Kasumi-1 (cell line): ENCODE results near the gene WNT3A.

Source experiments
- DNase-seq, 2 experiments: peaks; one replicate each; lab custom pipeline; 2025; lab: John Stamatoyannopoulos, UW

WNT3A gene

DNA sequence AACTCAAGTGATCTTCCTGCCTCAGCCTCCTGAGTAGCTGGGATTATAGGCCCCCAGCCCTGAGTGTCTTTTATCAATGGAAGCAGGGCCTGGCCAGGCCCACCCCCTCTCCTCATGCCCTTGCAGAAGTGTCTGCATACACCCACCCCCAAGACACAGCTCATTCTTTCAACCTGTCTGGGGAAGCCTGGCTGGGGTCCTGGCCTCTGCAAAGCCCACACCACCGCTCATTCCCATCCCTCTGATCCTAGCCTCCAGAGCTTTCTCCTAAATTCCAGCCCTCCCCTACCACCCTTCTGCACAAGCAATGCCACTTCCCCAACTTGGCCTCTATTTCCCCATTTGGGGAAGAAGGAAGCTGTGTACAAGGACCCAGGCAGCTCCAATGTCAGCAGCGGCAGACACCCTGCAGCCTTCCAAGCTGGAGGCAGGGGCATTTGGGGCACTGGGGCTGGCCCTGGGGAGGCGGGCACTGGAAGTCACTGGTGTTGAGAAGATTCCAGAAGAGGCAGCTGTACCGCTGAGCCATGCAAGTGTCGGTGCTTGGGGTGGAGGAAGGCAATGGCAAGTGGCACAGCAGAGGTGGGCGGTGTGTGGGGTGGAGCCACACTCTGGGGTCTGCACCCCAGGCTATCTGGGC is 42.0 kb downstream of the WNT3A start:
- DNase-seq, result no peak

DNA sequence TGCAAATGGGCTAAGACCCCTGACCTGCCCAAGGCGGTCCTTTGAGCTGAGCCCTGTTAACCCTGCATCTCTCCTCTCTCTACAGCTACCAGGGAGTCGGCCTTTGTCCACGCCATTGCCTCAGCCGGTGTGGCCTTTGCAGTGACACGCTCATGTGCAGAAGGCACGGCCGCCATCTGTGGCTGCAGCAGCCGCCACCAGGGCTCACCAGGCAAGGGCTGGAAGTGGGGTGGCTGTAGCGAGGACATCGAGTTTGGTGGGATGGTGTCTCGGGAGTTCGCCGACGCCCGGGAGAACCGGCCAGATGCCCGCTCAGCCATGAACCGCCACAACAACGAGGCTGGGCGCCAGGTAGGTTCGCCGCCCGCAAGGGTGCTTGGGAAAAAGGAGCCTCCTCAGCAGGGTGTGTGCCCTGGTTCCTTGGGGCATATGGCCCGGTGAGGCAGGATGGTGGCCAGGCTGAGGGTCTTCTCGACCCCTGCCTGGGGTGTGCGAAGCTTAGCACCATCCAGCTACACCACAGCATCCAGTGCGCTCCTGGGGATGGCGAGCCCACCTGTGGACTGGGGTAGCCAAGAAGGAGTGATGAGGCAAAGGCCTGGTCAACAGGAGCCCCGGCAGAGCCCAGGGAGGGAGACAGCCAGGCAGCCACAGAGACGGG is 43.9 kb downstream of the WNT3A start:
- no peak for DNase-seq

DNA sequence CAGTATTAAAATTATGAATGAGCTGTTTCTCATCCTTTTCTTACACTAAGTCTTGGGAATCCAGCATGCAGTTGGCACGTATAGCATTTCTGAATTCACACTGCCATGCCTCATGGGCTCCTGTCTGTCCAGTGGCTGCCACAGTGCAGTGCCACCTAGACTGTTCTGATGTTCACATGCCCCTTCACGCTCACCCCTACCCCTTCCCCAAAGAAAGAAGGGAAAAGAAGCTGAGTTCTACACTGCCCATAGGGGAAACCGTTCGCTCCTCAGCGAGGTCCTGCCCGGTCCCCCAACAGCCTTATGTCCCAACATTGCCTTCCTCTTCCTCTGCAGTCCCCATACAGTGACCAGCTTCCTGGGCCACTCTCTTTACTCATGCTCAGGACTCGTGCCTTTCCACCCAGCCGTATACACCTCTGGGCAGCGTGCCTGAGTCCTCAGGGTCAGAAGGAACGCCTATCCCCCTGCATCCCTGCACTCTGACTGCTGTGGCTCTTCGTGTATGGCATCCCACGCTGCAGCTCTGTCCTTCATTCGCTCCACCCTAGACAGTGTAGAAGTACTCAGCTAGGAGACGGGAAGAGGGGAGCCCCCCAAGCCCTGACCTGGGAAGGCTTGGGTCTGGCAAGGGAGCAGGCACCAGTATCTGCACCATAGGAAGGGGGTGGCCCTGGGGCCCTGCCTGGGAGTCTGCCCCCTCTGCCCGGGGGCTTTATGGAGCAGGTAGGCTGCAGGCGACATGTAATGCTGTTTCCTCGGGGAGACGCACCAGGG is 51.6 kb downstream of the WNT3A start:
- no peak for DNase-seq

DNA sequence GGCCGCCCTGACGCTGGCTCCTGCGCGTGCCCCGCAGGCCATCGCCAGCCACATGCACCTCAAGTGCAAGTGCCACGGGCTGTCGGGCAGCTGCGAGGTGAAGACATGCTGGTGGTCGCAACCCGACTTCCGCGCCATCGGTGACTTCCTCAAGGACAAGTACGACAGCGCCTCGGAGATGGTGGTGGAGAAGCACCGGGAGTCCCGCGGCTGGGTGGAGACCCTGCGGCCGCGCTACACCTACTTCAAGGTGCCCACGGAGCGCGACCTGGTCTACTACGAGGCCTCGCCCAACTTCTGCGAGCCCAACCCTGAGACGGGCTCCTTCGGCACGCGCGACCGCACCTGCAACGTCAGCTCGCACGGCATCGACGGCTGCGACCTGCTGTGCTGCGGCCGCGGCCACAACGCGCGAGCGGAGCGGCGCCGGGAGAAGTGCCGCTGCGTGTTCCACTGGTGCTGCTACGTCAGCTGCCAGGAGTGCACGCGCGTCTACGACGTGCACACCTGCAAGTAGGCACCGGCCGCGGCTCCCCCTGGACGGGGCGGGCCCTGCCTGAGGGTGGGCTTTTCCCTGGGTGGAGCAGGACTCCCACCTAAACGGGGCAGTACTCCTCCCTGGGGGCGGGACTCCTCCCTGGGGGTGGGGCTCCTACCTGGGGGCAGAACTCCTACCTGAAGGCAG is 52.3 kb downstream of the WNT3A start:
- DNase-seq, result no peak

DNA sequence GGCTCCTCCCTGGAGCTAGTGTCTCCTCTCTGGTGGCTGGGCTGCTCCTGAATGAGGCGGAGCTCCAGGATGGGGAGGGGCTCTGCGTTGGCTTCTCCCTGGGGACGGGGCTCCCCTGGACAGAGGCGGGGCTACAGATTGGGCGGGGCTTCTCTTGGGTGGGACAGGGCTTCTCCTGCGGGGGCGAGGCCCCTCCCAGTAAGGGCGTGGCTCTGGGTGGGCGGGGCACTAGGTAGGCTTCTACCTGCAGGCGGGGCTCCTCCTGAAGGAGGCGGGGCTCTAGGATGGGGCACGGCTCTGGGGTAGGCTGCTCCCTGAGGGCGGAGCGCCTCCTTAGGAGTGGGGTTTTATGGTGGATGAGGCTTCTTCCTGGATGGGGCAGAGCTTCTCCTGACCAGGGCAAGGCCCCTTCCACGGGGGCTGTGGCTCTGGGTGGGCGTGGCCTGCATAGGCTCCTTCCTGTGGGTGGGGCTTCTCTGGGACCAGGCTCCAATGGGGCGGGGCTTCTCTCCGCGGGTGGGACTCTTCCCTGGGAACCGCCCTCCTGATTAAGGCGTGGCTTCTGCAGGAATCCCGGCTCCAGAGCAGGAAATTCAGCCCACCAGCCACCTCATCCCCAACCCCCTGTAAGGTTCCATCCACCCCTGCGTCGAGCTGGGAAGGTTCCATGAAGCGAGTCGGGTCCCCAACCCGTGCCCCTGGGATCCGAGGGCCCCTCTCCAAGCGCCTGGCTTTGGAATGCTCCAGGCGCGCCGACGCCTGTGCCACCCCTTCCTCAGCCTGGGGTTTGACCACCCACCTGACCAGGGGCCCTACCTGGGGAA is 53.0 kb downstream of the WNT3A start:
- no peak for DNase-seq

DNA sequence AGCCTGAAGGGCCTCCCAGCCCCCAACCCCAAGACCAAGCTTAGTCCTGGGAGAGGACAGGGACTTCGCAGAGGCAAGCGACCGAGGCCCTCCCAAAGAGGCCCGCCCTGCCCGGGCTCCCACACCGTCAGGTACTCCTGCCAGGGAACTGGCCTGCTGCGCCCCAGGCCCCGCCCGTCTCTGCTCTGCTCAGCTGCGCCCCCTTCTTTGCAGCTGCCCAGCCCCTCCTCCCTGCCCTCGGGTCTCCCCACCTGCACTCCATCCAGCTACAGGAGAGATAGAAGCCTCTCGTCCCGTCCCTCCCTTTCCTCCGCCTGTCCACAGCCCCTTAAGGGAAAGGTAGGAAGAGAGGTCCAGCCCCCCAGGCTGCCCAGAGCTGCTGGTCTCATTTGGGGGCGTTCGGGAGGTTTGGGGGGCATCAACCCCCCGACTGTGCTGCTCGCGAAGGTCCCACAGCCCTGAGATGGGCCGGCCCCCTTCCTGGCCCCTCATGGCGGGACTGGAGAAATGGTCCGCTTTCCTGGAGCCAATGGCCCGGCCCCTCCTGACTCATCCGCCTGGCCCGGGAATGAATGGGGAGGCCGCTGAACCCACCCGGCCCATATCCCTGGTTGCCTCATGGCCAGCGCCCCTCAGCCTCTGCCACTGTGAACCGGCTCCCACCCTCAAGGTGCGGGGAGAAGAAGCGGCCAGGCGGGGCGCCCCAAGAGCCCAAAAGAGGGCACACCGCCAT is 53.8 kb downstream of the WNT3A start:
- DNase-seq, result no peak

DNA sequence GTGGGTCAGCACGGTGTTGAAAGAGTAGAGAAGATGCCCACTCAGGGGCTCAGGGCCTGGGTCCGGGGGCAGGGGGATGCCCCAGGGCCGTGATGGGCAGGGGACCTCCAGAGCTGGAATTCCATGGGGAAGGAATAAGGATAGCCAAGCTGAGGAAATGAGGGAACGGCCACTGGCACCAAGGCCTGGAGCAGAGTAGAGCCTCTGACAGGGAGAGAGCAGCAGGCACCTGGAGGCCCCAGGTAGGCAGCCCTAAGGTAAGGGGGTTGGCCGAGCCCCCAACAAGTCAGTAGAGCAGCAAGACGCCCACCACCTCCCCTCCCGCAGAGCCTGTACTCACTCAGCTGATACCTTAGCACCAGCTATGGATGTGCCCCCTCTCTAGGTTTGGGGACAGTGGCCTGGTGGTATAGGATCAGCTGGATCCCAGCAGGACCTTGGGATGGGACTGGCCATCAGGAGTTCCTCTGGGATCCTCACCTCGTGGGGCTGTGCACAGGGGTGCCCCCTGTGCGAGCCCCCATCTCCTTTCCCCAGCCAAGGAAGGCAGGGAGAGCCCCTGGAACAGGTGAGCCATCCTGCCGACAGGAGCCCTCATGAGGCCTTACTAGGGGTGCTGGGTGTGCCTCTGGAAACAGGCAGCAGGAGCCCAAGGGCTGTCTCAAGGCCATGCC is 54.8 kb downstream of the WNT3A start:
- no peak for DNase-seq

DNA sequence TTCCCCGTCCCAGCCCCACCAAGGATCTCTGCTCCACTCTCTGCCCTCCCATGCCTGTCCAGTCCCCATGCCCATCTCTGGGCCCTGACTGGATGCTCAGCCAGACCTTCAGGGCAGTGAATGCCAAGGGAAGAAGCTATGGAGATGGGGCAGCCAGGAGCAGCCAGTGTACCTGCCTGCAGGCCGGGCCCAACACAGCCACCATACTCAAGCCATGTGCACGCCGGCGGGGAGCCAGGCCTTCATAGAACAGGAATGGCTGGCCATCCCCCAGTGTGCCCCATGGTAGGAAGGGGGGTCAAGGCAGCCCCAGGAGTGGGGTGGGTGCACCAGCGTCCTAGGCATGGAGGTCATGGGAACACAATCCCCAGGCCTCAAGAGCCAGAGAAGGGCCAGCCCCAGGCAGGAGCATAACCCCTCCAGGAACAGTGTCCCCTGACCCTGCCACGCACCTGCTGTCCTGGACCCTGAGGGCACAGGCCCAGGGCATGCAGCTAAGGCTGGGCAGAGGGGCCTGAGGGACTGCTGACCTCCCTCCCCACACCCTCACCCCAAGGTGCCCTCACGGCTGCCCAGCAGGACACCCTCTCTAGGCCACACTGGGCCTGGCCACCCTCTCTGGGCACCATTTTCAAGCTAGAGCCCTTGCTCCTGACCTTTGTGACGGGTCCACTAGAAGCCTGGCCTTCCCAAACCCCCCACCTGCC is 55.4 kb downstream of the WNT3A start:
- no peak for DNase-seq

DNA sequence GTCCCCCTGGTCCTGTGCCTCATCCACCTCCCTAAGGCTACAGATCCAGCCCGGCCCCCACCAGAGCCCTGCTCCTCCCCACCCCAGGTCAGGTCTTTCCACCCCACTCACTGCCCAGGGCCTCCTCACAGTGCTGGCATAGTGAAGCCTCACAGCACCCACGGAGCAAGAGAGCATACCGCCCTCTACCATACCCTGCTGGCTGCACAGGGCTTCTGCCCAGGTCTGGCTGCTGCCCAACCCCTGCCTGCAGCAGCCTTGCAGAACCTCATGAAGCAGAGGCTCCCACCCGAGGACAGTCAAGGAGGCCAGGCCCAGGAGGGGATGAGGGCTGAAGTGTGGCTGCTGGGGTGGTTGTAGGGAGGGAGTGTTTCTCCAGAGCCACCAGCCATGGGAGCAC is 56.0 kb downstream of the WNT3A start:
- DNase-seq, result no peak

DNA sequence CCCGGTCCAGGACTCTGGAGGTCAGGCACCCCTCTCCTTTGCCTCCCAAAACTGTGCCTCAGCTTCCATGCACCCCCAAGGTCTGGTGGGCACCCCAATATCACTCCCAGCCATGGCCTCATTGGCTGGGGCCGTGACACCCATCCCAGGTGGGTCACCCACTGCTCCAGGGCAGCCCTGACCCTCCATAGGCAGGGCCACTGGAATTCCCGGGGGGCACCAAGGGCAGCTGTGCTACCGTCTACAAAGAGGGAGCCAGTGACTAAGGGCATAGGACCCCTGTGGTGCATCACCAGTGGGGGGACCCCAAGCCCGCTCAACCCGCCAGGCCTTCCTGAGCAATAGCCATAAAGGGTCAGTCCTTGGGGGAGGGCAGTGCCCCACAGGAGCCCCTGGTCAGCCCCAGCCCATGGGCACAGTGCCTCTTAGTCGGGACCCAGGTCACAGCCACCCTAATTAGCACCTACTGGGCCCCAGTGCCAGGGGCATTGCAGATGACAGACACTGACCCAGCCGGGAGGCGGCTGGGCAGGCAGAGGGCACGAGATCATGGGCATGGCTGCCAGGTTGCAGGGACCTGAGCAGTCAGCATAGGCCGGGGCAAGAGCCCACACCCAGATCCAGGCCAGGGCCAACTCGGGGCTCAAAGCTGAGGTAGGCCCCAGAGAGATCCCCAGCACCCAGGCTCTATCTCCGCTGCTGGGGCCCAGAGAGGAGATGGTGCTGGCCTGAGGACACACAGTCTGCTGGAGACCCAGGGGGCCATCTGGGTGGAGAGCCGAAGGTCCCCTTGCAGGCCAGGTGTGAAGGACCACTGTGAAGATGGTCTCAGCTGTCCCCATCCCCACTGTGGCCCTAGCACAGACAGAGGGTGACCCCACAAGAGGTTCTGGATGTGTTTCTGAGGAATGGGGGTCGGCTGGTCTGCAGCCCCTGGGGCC is 56.7 kb downstream of the WNT3A start:
- DNase-seq, result no peak

DNA sequence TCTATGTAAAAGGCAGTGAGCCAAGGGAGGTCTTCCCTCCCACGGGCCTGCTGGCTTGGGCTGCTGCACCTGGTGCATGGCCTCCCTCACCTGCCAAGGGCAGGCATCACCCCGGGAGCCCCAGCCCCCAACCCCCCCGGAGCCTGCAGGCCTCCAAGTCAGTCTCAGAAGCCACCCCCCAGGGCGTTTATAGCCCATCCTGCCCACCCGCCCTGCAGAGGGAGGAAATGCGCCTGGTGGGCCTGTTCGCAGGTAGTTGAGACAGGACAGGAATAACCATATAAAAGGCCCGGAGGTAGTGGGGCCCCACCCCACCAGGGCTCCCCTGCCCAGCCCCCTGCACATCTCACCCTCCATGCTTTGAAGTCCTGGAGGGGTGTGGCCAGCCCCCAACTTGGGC is 57.5 kb downstream of the WNT3A start:
- no peak for DNase-seq

DNA sequence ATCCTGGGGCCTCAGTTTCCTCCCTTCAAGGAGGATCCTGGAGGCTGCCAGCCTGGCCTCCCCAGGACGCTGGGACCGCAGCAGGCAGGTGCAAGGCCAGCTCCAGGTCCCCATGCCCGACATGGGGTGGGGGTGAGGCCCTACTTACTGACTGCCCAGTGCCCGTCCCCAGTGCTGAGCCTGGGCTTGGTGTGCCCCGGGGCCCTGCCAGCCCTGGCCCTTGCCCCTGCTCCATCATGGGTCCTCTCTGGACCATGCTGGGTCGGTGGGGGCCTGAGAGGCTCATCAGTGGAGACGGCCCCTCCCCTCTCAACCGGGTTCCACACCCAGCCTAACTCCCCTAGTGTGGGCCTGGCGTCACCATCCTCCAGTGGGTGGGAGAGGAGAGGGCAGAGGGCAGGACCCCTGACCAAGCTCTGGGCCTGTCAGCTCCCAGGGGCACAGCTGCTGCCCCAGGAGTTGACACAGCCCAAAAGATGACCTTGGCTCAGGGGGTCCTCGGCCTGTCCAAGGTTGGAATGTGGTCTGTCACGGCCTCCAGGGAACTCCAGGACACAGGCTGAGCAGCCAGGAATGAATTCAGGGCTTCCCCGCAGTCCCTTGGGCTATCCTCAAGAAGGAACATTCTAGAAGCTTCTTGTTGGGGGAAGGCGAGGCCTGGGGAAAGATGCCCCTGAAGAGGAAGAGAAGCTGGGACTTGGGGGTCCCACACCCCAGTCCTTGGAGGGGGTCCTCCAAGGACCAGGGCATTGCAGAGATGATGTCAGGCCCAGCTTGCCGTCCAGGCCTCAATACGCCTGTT is 58.1 kb downstream of the WNT3A start:
- DNase-seq, result no peak

DNA sequence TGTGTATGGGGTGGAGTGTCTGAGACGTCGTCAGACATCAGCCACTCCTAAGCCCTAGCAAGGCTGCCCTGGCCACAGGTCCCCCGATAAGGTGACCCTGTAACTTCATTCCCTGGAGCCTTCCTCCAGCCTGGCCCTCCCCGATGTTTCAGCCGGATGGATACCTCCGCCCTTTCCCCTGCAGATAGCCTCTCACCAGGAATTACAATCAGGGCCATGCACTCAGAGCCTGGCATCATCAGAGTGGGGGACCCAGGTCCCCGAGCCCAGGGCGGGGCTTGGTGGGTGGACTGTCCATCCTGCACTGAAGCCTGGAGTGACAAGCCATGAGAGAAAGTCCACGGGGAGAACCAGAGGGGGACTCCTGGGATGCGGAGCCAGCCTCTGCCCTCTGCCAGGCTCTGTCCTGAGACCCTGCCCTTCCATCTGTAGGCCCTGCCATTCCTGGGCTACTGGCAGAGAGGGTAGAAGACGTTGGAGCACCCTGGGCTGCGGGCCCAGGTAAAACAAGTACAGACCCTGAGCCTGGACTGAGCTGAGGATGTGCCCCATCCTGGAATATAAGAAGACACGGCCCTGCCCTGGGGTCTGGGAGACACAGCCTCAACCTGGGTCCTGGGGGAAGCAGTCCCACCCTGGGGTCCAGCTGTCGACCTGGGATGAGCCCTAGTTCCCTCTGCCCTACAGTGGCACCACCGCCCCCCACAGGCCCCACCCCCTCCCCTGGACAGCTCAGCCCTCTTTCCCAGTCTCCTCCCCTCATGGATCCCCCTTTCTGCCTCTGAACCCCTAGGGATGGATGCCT is 58.9 kb downstream of the WNT3A start:
- no peak for DNase-seq

DNA sequence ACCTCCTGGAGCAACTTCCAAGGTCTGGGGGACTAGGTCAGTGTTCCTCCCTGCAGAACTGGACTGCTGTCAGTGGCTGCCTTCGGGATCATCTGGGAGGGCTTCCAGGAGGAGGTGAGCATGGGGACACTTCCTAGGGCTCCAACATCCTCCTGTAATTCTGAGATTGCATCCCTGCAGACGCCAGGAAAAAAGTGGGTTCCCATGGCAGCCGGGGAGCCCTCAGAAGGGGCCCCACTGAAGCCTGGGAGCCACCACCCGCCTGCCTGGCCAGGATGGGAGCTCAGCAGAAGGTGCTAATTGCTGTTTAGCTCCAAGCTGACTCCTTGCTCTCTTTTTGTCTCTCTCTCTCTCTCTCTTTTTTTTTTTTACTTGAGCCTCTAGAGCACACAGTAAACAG is 59.6 kb downstream of the WNT3A start:
- DNase-seq, result no peak

DNA sequence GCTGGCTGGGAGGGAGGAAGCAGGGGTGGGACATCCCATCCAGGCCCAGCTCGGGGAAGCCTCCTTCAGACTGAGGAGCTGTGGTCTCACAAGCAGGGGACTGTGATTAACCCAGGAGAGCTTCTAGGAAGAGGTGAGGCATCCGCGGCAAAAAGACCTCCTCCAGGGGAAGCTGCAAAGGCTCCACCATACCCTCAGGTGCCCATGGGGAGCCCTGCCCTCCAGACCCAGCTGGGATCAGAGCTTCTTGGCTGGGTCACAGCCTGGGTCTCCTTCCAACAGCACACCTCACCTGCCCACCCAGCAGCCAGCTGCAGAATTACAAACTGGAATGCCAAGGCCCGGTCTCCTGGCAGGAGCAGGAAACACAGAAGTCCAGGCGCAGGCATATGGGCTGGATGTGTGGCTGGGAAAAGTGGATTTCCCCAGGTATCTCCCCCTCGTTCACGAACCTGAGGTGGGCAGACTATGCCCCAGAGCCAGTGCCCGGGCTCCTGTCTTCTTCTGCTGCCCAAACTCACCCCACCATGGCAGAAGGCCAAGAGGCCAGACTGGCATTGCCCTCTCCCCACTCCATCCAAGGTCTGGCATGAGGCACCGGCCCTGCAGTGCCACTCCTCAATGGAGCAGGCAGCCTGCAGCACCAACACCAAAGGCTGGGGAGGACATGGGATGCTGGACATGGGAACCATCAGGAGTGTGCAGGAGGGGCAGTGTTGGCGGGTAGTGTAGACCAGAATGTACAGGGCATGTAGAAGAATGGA is 60.3 kb downstream of the WNT3A start:
- no peak for DNase-seq

DNA sequence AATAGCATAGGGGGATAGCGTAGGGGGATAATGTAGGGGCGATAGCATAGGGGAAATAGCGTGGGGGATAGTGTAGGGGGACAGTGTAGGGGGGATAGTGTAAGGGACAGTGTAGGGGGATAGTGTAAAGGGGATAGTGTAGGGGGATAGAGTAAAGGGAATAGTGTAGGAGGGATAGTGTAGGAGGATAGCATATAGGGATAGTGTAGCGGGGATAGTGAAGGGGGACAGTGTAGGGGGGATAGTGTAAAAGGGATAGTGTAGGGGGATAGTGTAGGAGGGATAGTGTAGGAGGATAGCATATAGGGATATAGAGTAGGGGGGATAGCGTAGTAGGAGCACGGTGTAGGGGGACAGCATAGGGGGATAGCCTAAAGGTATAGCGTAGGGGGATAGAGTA is 61.6 kb downstream of the WNT3A start:
- DNase-seq, result no peak
